NB4 (cell line): ENCODE data around the gene ITGA6.
A peak's percentile ranks its signal among the peaks of the same experiment; 100 is the strongest.

Experiments used
- DNase-seq: peaks from one replicate; pipeline ENCODE4 v3.0.0; 2010; ENCODE audit warnings: low read depth
- H3K4me3 ChIP-seq: one replicate; pipeline ENCODE4 v1.5.1; 2011; ENCODE audit warnings: mild to moderate bottlenecking, low read depth, low read length, moderate library complexity
- MAX ChIP-seq: IDR thresholded peaks from 2 replicates; pipeline ENCODE4 v1.6.1; 2011; ENCODE audit warnings: low read depth, low read length
- MYC ChIP-seq: IDR thresholded peaks from 2 replicates; pipeline ENCODE4 v1.6.1; 2011; ENCODE audit warnings: low read depth, low read length
- POLR2A ChIP-seq: IDR thresholded peaks from 2 replicates; pipeline ENCODE4 v1.6.1; 2011; ENCODE audit warnings: mild to moderate bottlenecking; ENCODE audit not compliant: insufficient read length; ENCODE audit errors: extremely low read depth
- TF ChIP-seq, protein P1 (sequence below): IDR thresholded peaks from one replicate; pipeline ENCODE4 v1.5.1; 2012; ENCODE audit warnings: low read depth, low read length

Gene ITGA6

GRCh38 chr2:172451923-172452322 is 24.5 kb downstream of the ITGA6 start:
- DNase-seq, result no peak
- TF ChIP-seq, protein P1, sequence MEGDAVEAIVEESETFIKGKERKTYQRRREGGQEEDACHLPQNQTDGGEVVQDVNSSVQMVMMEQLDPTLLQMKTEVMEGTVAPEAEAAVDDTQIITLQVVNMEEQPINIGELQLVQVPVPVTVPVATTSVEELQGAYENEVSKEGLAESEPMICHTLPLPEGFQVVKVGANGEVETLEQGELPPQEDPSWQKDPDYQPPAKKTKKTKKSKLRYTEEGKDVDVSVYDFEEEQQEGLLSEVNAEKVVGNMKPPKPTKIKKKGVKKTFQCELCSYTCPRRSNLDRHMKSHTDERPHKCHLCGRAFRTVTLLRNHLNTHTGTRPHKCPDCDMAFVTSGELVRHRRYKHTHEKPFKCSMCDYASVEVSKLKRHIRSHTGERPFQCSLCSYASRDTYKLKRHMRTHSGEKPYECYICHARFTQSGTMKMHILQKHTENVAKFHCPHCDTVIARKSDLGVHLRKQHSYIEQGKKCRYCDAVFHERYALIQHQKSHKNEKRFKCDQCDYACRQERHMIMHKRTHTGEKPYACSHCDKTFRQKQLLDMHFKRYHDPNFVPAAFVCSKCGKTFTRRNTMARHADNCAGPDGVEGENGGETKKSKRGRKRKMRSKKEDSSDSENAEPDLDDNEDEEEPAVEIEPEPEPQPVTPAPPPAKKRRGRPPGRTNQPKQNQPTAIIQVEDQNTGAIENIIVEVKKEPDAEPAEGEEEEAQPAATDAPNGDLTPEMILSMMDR, result no peak
- no peak for TF ChIP-seq MAX
- TF ChIP-seq POLR2A, result no peak
- TF ChIP-seq MYC, result no peak
- H3K4me3 ChIP-seq, result no peak overlapping the region

DNA sequence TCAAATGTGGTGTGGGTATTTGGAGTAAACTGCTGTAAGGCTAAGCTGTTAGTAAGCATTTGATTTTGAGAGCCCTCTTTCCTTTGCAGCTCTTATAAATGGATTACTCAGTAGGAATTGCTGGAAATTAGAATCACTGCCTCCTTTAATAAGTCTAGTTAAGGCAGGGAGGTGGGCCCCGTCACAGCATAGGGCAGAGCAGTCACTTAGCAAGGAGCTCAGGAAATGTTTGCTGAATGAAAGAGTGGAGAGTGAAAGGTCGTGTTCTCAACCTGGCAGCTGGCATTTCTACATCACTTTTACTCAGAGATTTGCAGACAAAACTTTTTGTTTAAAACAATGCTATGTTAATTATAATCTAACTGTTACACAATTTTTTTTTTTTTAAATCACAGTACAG is 25.5 kb downstream of the ITGA6 start:
- no peak for DNase-seq
- H3K4me3 ChIP-seq, result no peak overlapping the region
- TF ChIP-seq POLR2A (no peak), MAX (no peak), MYC (no peak)
- TF ChIP-seq, protein P1, result no peak

DNA sequence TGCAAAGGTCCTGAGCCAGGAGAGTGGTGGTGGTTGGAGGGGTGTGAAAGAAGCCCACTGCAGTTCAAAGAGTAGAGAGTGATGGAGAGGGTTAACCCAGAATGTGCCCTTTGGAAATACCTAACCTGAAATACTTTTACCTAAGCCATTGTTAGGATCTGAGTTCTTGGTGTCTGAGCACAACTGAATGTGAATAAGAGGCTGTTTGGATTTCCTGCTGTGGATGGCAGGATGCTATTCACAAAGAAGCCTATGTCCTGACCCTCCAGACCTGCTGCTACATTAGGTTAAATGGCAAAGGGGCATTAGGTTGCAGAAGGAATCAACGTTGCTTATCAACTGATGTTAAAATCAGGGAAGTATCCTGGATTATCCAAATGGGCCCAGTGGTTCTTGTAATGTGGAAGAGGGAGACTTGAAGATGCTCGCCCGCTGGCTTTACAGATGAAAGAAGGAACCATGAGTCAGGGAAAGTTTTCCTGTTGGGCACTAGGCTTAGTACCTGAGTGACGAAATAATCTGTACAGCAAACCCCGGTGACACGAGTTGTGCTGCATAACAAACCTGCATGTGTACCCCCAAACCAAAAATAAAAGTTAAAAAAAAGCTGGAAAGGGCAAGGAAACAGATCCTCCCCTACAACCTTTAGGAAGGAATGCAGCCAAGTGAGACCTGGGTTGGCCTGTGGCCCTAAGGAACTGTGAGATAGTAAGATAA is 27.2 kb downstream of the ITGA6 start:
- DNase-seq, result no peak
- H3K4me3 ChIP-seq, result no peak overlapping the region
- TF ChIP-seq MAX, result no peak
- TF ChIP-seq, protein P1, result no peak
- TF ChIP-seq POLR2A, result no peak
- no peak for TF ChIP-seq MYC

DNA sequence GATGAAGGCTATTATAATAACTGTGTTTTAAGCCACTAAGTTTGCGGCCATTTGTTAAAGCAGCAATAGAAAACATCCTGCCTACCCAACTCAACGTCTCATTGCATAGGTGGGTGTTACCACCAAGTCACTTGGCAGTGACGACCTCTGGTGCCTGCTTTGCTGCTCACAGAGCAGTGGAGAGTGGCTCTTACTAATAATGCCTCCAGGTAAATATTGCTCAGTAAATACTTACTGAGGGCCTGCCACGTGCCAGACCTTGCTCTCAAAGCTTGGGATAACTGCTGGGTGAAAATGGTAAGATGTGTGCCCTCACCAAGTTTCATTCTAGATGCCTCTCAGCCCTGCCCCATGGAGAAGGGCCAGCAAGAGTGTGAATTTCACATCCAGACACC is 27.7 kb downstream of the ITGA6 start:
- DNase-seq, result no peak
- no peak overlapping the region for H3K4me3 ChIP-seq
- TF ChIP-seq POLR2A (no peak), MAX (no peak), MYC (no peak)
- TF ChIP-seq, protein P1, result no peak

- peak; percentile 30 for DNase-seq
- TF ChIP-seq, protein P1, result no peak
- TF ChIP-seq POLR2A (no peak), MAX (no peak), MYC (no peak)
- no peak overlapping the region for H3K4me3 ChIP-seq
Measured at GRCh38 chr2:172456002-172456401, 28.6 kb downstream of the ITGA6 start.
